Naive B cell (primary cell): Measurements from ENCODE around the gene KRTAP19-1. TPM values are rescaled to one million over a fixed set of nuclear protein-coding genes. Genes with fewer than 3 reads are reported as not detected.

Experiments used
- ATAC-seq, 2 donors: fragments of 150-1000 bp; cut with Tn5 transposase; 2 replicates each; pipeline ENCODE4 v1.10.0; 2021; ENCODE audit warnings: low read depth in 2 of 2, mild to moderate bottlenecking in 2 of 2, moderate library complexity in 2 of 2
- DNase-seq: peaks from one replicate; pipeline ENCODE4 v3.0.0; 2022
- H3K27ac Mint-ChIP-seq, 6 donors: one replicate each; pipeline ENCODE4 v1.8.0; 2020 to 2022; ENCODE audit warnings: mild to moderate bottlenecking in 6 of 6, mixed read lengths in 6 of 6, moderate library complexity in 5 of 6, inconsistent platforms in 2 of 6
- H3K27me3 Mint-ChIP-seq, 3 donors: one replicate each; pipeline ENCODE4 v1.8.0; 2021 to 2022; ENCODE audit warnings: mixed read lengths in 3 of 3, mild to moderate bottlenecking in 1 of 3
- H3K36me3 Mint-ChIP-seq, 2 donors: one replicate each; pipeline ENCODE4 v1.8.0; 2020 to 2022; ENCODE audit warnings: mixed read lengths in 2 of 2, inconsistent platforms in 1 of 2, mild to moderate bottlenecking in 1 of 2
- H3K4me1 Mint-ChIP-seq, 3 donors: one replicate each; pipeline ENCODE4 v1.8.0; 2020 to 2022; ENCODE audit warnings: mixed read lengths in 3 of 3, inconsistent platforms in 1 of 3, mild to moderate bottlenecking in 1 of 3, moderate library complexity in 1 of 3
- H3K4me3 Mint-ChIP-seq, 8 donors: one replicate each; pipeline ENCODE4 v1.8.0; 2020 to 2022; ENCODE audit warnings: mild to moderate bottlenecking in 8 of 8, mixed read lengths in 8 of 8, moderate library complexity in 8 of 8, inconsistent platforms in 2 of 8
- H3K9me3 Mint-ChIP-seq, 7 donors: one replicate each; pipeline ENCODE4 v1.8.0; 2020 to 2022; ENCODE audit warnings: mixed read lengths in 7 of 7, mild to moderate bottlenecking in 5 of 7, inconsistent platforms in 2 of 7, moderate library complexity in 1 of 7
- polyA plus RNA-seq, 6 donors: library from polyadenylated mRNA; unstranded; fragments of 300-500 nt; fragmentation: Illumina TruSeq; gene quantifications; one replicate each; pipeline ENCODE4 v1.2.3, GENCODE V29; 2021; ENCODE audit warnings: low read depth in 6 of 6

Gene KRTAP19-1
- polyA plus RNA-seq, 6 donors from 2014 or later, result not detected

DNA sequence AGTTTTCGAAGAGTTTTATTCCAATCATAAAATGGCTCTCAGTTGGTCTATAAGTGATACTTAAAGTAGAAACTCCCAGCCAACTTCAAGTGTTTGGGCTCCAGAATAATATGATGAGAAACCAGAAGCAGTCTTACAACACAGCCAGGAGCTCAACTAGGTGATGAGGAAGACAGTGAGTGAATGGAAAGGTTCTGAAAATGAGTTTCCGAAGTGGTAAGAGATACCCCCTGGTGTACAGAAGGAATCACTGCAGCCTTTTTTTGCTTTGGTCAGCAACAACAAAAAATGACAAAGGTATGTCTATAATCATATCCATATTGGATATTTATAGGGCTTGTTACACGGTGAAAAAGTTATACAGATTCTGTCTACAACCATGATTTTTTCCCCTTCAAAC, 16.5 kb downstream of the KRTAP19-1 start:
- H3K4me3 Mint-ChIP-seq, result no peak overlapping the region
- ATAC-seq, result no peak

DNA sequence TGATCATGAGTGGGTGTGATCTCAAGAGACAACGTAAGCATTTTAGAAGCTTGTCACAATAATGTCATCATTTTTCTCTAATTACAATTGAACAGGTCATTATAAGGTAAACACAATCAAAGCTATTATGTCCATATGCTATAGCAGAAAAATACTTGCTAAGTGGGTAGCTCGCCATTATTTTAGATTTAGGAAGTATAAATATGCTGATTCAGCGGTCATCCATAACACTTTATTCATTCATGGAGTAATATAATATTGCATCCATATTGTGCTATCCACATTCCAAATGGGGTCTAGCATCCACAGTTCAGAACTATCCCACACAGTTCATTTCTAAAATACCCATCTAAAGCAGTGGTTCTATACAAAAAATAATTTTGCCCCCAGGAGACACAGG, 31.7 kb downstream of the KRTAP19-1 start:
- Mint-ChIP-seq H3K9me3 (peaks cover 0 to 2% (median 0%) of the 10 kb centered on the region in 7 donors), H3K27ac (no peak overlapping the region), H3K4me1 (no peaks in the 10 kb centered on the region), H3K27me3 (peaks cover 0 to 5% (median 3%) of the 10 kb centered on the region in 3 donors), H3K36me3 (no peaks in the 10 kb centered on the region), H3K4me3 (no peak overlapping the region)
- no peak for ATAC-seq
- DNase-seq, result no peak

More for the DNA sequence above, 16.5 kb downstream of the KRTAP19-1 start:
- no peaks in the 10 kb centered on the region for H3K36me3 Mint-ChIP-seq
- peaks cover 0 to 6% (median 0%) of the 10 kb centered on the region in 3 donors for H3K27me3 Mint-ChIP-seq
- H3K27ac Mint-ChIP-seq, result no peak overlapping the region
- no peak for DNase-seq
- no peaks in the 10 kb centered on the region for H3K4me1 Mint-ChIP-seq
- peaks cover 0 to 4% (median 3%) of the 10 kb centered on the region in 7 donors for H3K9me3 Mint-ChIP-seq

DNA sequence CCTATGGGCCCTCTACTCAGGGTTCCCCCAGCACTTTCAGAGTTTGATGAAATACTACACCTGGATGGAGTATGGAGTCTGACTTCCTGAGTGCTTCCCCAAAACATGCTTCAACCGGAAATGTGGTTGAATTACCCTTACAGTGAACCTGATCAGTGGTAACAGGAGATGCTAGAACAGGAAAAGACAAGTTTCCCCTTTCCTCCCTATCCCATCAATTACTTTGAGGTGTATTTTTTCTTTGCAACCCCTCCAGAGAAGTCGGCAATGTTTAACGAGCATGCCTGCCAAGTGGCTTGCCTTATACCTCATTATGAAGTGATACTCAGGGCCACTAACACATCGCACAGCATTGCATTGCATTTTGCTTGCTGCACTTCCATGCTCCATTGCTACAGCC, 33.1 kb downstream of the KRTAP19-1 start:
- H3K4me1 Mint-ChIP-seq, result no peaks in the 10 kb centered on the region
- H3K27ac Mint-ChIP-seq, result no peak overlapping the region
- peaks cover 0 to 2% (median 0%) of the 10 kb centered on the region in 7 donors for H3K9me3 Mint-ChIP-seq
- no peaks in the 10 kb centered on the region for H3K36me3 Mint-ChIP-seq
- H3K4me3 Mint-ChIP-seq, result no peak overlapping the region
- peaks cover 0 to 5% (median 3%) of the 10 kb centered on the region in 3 donors for H3K27me3 Mint-ChIP-seq
- ATAC-seq (no peak), DNase-seq (no peak)

DNA sequence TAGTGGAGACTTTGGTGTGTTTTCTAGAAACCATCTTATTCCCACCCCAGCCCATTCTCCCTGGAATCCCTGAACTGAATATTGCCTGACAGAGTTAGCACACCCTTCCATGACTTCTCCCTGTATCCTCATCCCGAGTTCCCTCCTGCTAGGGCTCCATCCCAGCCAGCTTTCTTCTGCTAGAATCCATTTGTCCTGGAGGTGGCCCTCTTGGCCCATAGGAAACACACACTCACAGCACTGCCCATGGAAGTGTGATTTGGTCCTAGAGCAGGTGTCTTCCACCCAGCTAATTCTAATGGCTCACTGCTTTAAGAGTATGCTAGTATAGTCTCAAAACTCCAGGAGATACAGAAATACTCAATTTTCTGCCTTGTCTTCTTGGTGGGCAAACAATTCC, 36.0 kb downstream of the KRTAP19-1 start:
- no peak overlapping the region for H3K27ac Mint-ChIP-seq
- no peaks in the 10 kb centered on the region for H3K36me3 Mint-ChIP-seq
- H3K4me3 Mint-ChIP-seq, result peak overlapping the region in 1 of 8 donors; percentile 10
- peaks cover 0 to 4% (median 0%) of the 10 kb centered on the region in 7 donors for H3K9me3 Mint-ChIP-seq
- ATAC-seq (no peak), DNase-seq (no peak)
- H3K27me3 Mint-ChIP-seq, result peaks cover 0 to 5% (median 3%) of the 10 kb centered on the region in 3 donors
- H3K4me1 Mint-ChIP-seq, result no peaks in the 10 kb centered on the region

DNA sequence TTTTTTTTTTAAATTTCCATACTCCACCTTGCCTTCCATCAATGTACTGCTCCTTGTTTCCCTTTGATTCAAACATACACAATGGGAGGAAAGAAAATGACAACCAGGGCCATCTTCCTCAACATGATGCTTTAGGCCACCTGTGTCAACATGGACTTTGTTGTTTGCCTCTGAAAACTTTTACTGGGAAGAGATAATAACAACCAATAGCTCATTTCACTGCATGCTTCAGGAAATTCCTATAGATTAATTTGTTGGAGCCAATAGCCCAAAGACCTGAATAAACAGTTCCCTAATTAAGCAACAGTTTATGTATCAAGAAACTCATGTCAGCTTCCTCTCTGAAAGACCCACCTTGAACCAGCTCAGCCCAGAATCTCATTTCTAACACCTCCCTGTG, 36.9 kb downstream of the KRTAP19-1 start:
- ATAC-seq (no peak), DNase-seq (no peak)
- H3K9me3 Mint-ChIP-seq, result peaks cover 0 to 4% (median 0%) of the 10 kb centered on the region in 7 donors
- peaks cover 0 to 5% (median 3%) of the 10 kb centered on the region in 3 donors for H3K27me3 Mint-ChIP-seq
- H3K4me3 Mint-ChIP-seq, result no peak overlapping the region
- H3K27ac Mint-ChIP-seq, result no peak overlapping the region
- H3K36me3 Mint-ChIP-seq, result no peaks in the 10 kb centered on the region
- no peaks in the 10 kb centered on the region for H3K4me1 Mint-ChIP-seq

DNA sequence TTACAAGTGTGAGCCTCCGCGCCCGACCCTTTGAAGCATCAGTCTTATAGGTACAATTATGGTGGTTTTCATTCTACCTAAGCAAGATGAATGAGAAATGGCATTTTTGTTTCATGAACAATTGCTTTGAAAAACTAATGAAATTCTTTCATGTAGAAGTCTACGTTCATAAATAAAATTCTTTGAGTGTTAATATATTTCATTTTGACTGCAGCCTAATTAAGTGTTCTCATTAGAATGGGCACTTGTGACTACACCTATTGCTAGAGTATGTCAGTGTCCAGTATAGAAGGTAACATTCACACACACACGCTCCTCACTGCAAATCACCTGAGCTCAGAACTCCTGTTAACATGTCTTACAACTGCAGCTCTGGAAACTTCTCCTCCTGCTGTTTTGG, 40.2 kb downstream of the KRTAP19-1 start, which contains the start of gene KRTAP15-1:
Gene KRTAP15-1 (plus strand): TSS at position 301 of the 400 bp plus-strand sequence. CDS start 53 bp downstream, at position 354.
- DNase-seq, result no peak
- H3K9me3 Mint-ChIP-seq, result peaks cover 0 to 4% (median 0%) of the 10 kb centered on the region in 7 donors
- no peak within 1 kb of the TSS for H3K27ac Mint-ChIP-seq
- no peaks in the 10 kb centered on the region for H3K36me3 Mint-ChIP-seq
- peaks cover 0 to 8% (median 0%) of the 10 kb centered on the region in 3 donors for H3K27me3 Mint-ChIP-seq
- no peak for ATAC-seq
- no peak within 1 kb of the TSS for H3K4me3 Mint-ChIP-seq
- no peaks in the 10 kb centered on the region for H3K4me1 Mint-ChIP-seq

DNA sequence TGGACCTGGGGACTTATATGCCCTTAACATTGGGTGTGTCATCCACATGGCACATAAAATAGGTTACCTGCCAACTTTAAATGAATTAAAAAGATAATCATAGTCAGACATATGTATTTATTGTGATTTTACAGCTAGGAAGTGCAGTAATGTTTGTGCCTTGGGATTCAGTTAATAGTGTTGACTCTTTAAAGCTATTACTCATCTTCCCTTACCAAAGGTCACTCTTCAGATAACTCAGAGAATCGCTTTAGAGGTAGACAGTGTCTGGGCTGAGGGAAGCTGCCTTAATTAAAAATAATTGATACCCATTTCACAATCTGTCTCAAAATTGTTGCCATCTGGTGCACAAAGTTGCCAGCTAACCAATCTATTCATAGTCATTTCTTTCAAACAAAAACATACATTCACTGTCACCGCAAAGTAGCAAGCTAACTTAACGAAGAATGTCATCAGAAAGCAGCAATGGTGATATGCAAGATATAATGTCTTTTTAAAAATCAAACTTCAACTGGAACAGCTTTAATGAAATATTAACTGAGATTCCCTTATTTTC, 43.1 kb downstream of the KRTAP19-1 start:
- H3K27me3 Mint-ChIP-seq, result peaks cover 0 to 4% (median 0%) of the 10 kb centered on the region in 3 donors
- peaks cover 0 to 4% (median 0%) of the 10 kb centered on the region in 7 donors for H3K9me3 Mint-ChIP-seq
- no peaks in the 10 kb centered on the region for H3K4me1 Mint-ChIP-seq
- no peak overlapping the region for H3K4me3 Mint-ChIP-seq
- H3K27ac Mint-ChIP-seq, result no peak overlapping the region
- no peak for ATAC-seq
- DNase-seq, result no peak
- no peaks in the 10 kb centered on the region for H3K36me3 Mint-ChIP-seq

DNA sequence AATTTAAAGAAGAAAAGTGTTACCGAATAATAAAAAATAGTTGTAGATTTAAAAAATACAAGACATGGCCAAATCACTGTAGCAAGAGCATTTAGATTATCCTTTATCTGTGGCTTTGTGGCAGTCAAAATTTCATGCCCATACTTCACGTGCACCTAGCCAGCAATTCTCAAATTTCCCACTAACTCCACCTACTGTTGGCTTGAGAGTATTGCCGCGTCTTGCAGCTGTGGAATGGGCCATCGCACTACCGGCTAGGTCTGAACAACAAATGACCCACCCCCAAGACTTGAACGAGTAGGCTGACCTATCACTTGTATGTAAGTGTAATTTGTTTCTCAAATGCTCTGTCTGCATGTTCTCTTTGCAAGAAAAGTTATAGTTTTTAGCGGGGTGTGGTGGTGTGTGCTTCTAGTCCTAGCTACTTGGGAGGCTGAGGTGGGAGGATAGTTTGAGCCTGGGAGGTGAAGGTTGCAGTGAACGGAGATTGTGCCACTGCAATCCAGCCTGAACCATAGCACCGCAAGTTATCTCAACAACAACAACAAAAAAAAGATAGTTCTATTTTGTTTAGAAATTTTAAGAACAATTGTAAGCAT, 46.0 kb downstream of the KRTAP19-1 start:
- Mint-ChIP-seq H3K27ac (no peak overlapping the region), H3K4me3 (no peak overlapping the region), H3K36me3 (no peaks in the 10 kb centered on the region), H3K9me3 (peaks cover 0 to 3% (median 0%) of the 10 kb centered on the region in 7 donors), H3K27me3 (peaks cover 0 to 4% (median 0%) of the 10 kb centered on the region in 3 donors), H3K4me1 (no peaks in the 10 kb centered on the region)
- DNase-seq (no peak), ATAC-seq (no peak)

DNA sequence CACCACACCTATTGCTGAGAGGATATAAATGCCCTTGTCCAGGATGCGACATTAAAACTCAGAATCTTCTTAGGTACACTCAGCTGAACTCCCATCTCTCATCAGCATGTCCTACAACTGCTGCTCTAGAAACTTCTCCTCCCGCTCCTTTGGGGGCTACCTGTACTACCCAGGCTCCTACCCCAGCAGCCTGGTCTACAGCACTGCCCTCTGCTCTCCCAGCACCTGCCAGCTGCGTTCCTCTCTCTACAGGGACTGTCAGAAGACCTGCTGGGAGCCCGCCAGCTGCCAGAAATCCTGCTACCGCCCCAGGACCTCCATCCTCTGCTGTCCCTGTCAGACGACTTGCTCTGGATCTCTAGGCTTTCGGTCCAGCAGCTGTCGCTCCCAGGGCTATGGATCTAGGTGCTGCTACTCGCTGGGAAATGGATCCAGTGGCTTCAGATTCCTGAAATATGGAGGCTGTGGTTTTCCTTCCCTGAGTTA, 50.0 kb downstream of the KRTAP19-1 start, which contains the start of gene KRTAP13-4:
Gene KRTAP13-4 (plus strand): TSS at position 51 of the 486 bp plus-strand sequence. CDS start 56 bp downstream, at position 107.
- Mint-ChIP-seq H3K9me3 (peaks cover 0 to 4% (median 0%) of the 10 kb centered on the region in 7 donors), H3K27me3 (no peaks in the 10 kb centered on the region), H3K36me3 (no peaks in the 10 kb centered on the region), H3K27ac (no peak within 1 kb of the TSS), H3K4me1 (no peaks in the 10 kb centered on the region), H3K4me3 (no peak within 1 kb of the TSS)
- DNase-seq (no peak), ATAC-seq (no peak)

Other genes starting within 250 kb of the KRTAP19-1 start
- gene KRTAP24-1, start 197.4 kb downstream of the KRTAP19-1 start, polyA plus RNA-seq, result not detected
- not detected for gene KRTAP25-1, start 190.9 kb downstream of the KRTAP19-1 start, polyA plus RNA-seq
- not detected for gene KRTAP26-1, start 160.1 kb downstream of the KRTAP19-1 start, polyA plus RNA-seq
- not detected for gene KRTAP27-1, start 142.7 kb downstream of the KRTAP19-1 start, polyA plus RNA-seq
- gene KRTAP23-1, start 131.8 kb downstream of the KRTAP19-1 start, polyA plus RNA-seq, result not detected
- not detected for gene KRTAP13-2, start 108.1 kb downstream of the KRTAP19-1 start, polyA plus RNA-seq
- not detected for gene KRTAP13-1, start 84.3 kb downstream of the KRTAP19-1 start, polyA plus RNA-seq
- not detected for gene KRTAP13-3, start 54.4 kb downstream of the KRTAP19-1 start, polyA plus RNA-seq
- not detected for gene KRTAP13-4, start 50.1 kb downstream of the KRTAP19-1 start, polyA plus RNA-seq
- gene KRTAP15-1, start 40.1 kb downstream of the KRTAP19-1 start, polyA plus RNA-seq, result not detected
- gene KRTAP19-2, start 7.1 kb upstream of the KRTAP19-1 start, polyA plus RNA-seq, result not detected
- not detected for gene KRTAP19-3, start 11.6 kb upstream of the KRTAP19-1 start, polyA plus RNA-seq
- not detected for gene KRTAP19-4, start 16.8 kb upstream of the KRTAP19-1 start, polyA plus RNA-seq
- gene KRTAP19-5, start 21.8 kb upstream of the KRTAP19-1 start, polyA plus RNA-seq, result not detected
- not detected for gene KRTAP19-6, start 61.5 kb upstream of the KRTAP19-1 start, polyA plus RNA-seq
- gene KRTAP19-7, start 80.9 kb upstream of the KRTAP19-1 start, polyA plus RNA-seq, result not detected
- not detected for gene KRTAP22-2, start 110.0 kb upstream of the KRTAP19-1 start, polyA plus RNA-seq
- not detected for gene KRTAP6-3, start 112.1 kb upstream of the KRTAP19-1 start, polyA plus RNA-seq
- gene KRTAP6-2, start 118.5 kb upstream of the KRTAP19-1 start, polyA plus RNA-seq, result not detected
- not detected for gene KRTAP22-1, start 120.7 kb upstream of the KRTAP19-1 start, polyA plus RNA-seq
- not detected for gene KRTAP6-1, start 133.6 kb upstream of the KRTAP19-1 start, polyA plus RNA-seq
- not detected for gene KRTAP20-1, start 136.1 kb upstream of the KRTAP19-1 start, polyA plus RNA-seq
- not detected for gene KRTAP20-4, start 140.3 kb upstream of the KRTAP19-1 start, polyA plus RNA-seq
- not detected for gene KRTAP20-2, start 154.8 kb upstream of the KRTAP19-1 start, polyA plus RNA-seq
- gene KRTAP20-3, start 162.5 kb upstream of the KRTAP19-1 start, polyA plus RNA-seq, result not detected
- gene KRTAP21-3, start 238.4 kb upstream of the KRTAP19-1 start, polyA plus RNA-seq, result not detected